Right lobe of liver (tissue), 6 donors: ENCODE measurements around the gene TCEANC2. TPM values are rescaled to one million over a fixed set of nuclear protein-coding genes. Genes with fewer than 3 reads are reported as not detected.

Experiments used
- ATAC-seq, 4 donors: fragments of 200-7000 bp; cut with Tn5 transposase; one replicate each; pipeline ENCODE4 v1.9.1; 2020; ENCODE audit warnings: mild to moderate bottlenecking in 4 of 4, moderate library complexity in 4 of 4
- DNase-seq, 3 donors: peaks; one replicate each; pipeline ENCODE4 v3.0.0-alpha.2; 2020
- H3K27ac ChIP-seq, 3 donors: fragments of 200-600 bp; one replicate each; pipeline ENCODE4 v1.8.0; 2022
- H3K27me3 ChIP-seq, 2 donors: fragments of 200-600 bp; one replicate each; pipeline ENCODE4 v1.8.0; 2022
- H3K36me3 ChIP-seq, 4 donors: fragments of 200-600 bp; sonication (generic) in 1 of 4; one replicate each; pipeline versions ENCODE4 v1.5.1 to v1.8.0; 2017 to 2022; ENCODE audit warnings: control low read depth in 1 of 4
- H3K4me1 ChIP-seq, 4 donors: fragments of 200-600 bp; sonication (generic) in 1 of 4; one replicate each; pipeline versions ENCODE4 v1.5.1 to v1.8.0; 2017 to 2022; ENCODE audit warnings: control low read depth in 1 of 4
- H3K4me3 ChIP-seq, 3 donors: fragments of 200-600 bp; one replicate each; pipeline ENCODE4 v1.8.0; 2022
- H3K9me3 ChIP-seq, 4 donors: fragments of 200-600 bp; sonication (generic) in 1 of 4; one replicate each; pipeline versions ENCODE4 v1.5.1 to v1.8.0; 2017 to 2022; ENCODE audit warnings: control low read depth in 1 of 4
- CTCF ChIP-seq, 4 donors: fragments of 200-600 bp in 3 of 4; fragments of 450-650 bp in 1 of 4; IDR thresholded peaks; one replicate each; pipeline versions ENCODE4 v1.5.1 to v1.8.0; 2016 to 2022; ENCODE audit warnings: antibody characterized with exemption in 4 of 4, mild to moderate bottlenecking in 2 of 4
- POLR2A ChIP-seq: fragments of 450-650 bp; IDR thresholded peaks from one replicate; pipeline ENCODE4 v1.6.1; 2017; ENCODE audit warnings: antibody characterized with exemption, mild to moderate bottlenecking
- WGBS: methylation state at CpG from one replicate; pipeline ENCODE4 v1.1.6; 2018; ENCODE audit warnings: low coverage, low lambda C conversion rate; ENCODE audit not compliant: insufficient coverage; ENCODE audit errors: missing lambda C conversion rate; 5-methylcytosine and 5-hydroxymethylcytosine counted together
- intact Hi-C, 2 donors: fragments of 100-400 bp; cut with DNase I; formaldehyde crosslinking; loops; one replicate each; pipeline versions ENCODE4 v1.11.2 to v1.14.1; 2022
- total RNA-seq, 6 experiments: library from RNA; depleted of rRNA in 2 of 6; stranded (reverse); fragments of >200 nt in 2 of 6; fragmentation: NEBNext Ultra II Directional in 3 of 6; extraction: Animal tissue kit (Norgen Biotek cat#: 25700) in 3 of 6; gene quantifications; one replicate each; pipeline versions ENCODE4 v1.1.0 to v1.2.4, GENCODE V29; 2016 to 2023
- donor health status: DM: no; HTN: yes; CAD: no.
- donor health status: DM: no; HTN: no; CAD: no.
- donor health status: DM: no; HTN: no; CAD: no.
- donor health status: DM: no; HTN: yes; CAD: no.
- donor health status: DM: no; HTN: yes; CAD: no.

Gene TCEANC2
- total RNA-seq, 6 experiments from 2014 or later: 1.2 to 2.9 (median 1.8) TPM

GRCh38 chr1:54144366-54144765 is 91.0 kb downstream of the TCEANC2 start:
- intact Hi-C loops: no loop called here
- ATAC-seq: no peak
- H3K4me3 ChIP-seq: no peak overlapping the region
- H3K4me1 ChIP-seq: no peaks in the 10 kb centered on the region
- DNase-seq: no peak
- H3K9me3 ChIP-seq: no peaks in the 10 kb centered on the region
- no peaks in the 10 kb centered on the region for H3K36me3 ChIP-seq
- H3K27ac ChIP-seq: no peak overlapping the region
- 89% methylated on average over 6 of the region's 11 CpGs for WGBS
- TF ChIP-seq POLR2A: no peak
- TF ChIP-seq CTCF (IDR thresholded peaks at IDR 0.05): no peak
- no peaks in the 10 kb centered on the region for H3K27me3 ChIP-seq

GRCh38 chr1:54149734-54150133 is 96.3 kb downstream of the TCEANC2 start:
- DNase-seq (no peak), ATAC-seq (no peak)
- no peaks in the 10 kb centered on the region for H3K36me3 ChIP-seq
- 90% methylated on average over 3 of the region's 3 CpGs for WGBS
- H3K4me1 ChIP-seq: peaks cover 0 to 11% (median 4%) of the 10 kb centered on the region in 4 donors
- TF ChIP-seq CTCF (IDR thresholded peaks at IDR 0.05) (no peak), POLR2A (no peak)
- H3K4me3 ChIP-seq: no peak overlapping the region
- intact Hi-C loops: no loop called here
- no peaks in the 10 kb centered on the region for H3K9me3 ChIP-seq
- no peaks in the 10 kb centered on the region for H3K27me3 ChIP-seq
- H3K27ac ChIP-seq: no peak overlapping the region

- no peak for DNase-seq
These were observed 97.6 kb downstream of the TCEANC2 start for GRCh38 chr1:54151013-54151412.

GRCh38 chr1:54152696-54153095 is 99.3 kb downstream of the TCEANC2 start, which contains the start of gene CDCP2:
Gene CDCP2, minus strand, starts transcription at chr1:54153000. Its CDS starts 78 bp downstream, at chr1:54152922.
- ATAC-seq: no peak
- no peaks in the 10 kb centered on the region for H3K36me3 ChIP-seq
- no peaks in the 10 kb centered on the region for H3K27me3 ChIP-seq
- H3K9me3 ChIP-seq: no peaks in the 10 kb centered on the region
- intact Hi-C loops: no loop called here
- no peak within 1 kb of the TSS for H3K4me3 ChIP-seq
- 84% methylated on average over 2 of the region's 5 CpGs for WGBS
- TF ChIP-seq POLR2A (no peak), CTCF (IDR thresholded peaks at IDR 0.05) (no peak)
- DNase-seq: no peak
- peaks cover 0 to 11% (median 4%) of the 10 kb centered on the region in 4 donors for H3K4me1 ChIP-seq
- H3K27ac ChIP-seq: no peak within 1 kb of the TSS

More at GRCh38 chr1:54151013-54151412, 97.6 kb downstream of the TCEANC2 start:
- no peak for TF ChIP-seq CTCF (IDR thresholded peaks at IDR 0.05)
- TF ChIP-seq POLR2A: no peak
- Histone ChIP-seq H3K27ac (no peak overlapping the region), H3K36me3 (no peaks in the 10 kb centered on the region), H3K4me1 (peaks cover 0 to 11% (median 4%) of the 10 kb centered on the region in 4 donors), H3K27me3 (no peaks in the 10 kb centered on the region), H3K9me3 (no peaks in the 10 kb centered on the region), H3K4me3 (no peak overlapping the region)
- 100% methylated on average over 5 of the region's 5 CpGs for WGBS
- no peak for ATAC-seq
- intact Hi-C loops: no loop called here
